HCT116 (cell line): ENCODE results near the gene CXXC5. TPM values are rescaled to one million over a fixed set of nuclear protein-coding genes. Genes with fewer than 3 reads are reported as not detected.

Experiments used
- ATAC-seq: fragments of 200-7000 bp; cut with Tn5 transposase; 2 replicates; pipeline ENCODE4 v1.9.1; 2020; ENCODE audit warnings: mild to moderate bottlenecking, moderate library complexity
- BruUV-seq: library from RNA; stranded (reverse); fragments of 400-500 nt; replicated peaks from 2 replicates; lab custom pipeline; 2021; lab: Mats Ljungman, UMichigan
- CTCF ChIA-PET: fragments of 300-600 bp; sonication (Branson Sonifier 250); formaldehyde crosslinking; loops from one replicate; lab custom pipeline; 2021; ENCODE audit warnings: antibody characterized with exemption; lab: Charles Lee
- POLR2A ChIA-PET: fragments of 300-600, 350-600 bp; sonication (Branson Sonifier 250); formaldehyde crosslinking; loops from one replicate; lab custom pipeline; 2021; ENCODE audit warnings: antibody characterized with exemption; lab: Charles Lee
- RAD21 ChIA-PET, 2 experiments: fragments of 300-600 bp; sonication (Branson Sonifier 250); formaldehyde crosslinking; loops; one replicate each; lab custom pipeline; 2023; ENCODE audit warnings: low total read pairs in 2 of 2; ENCODE audit not compliant: uncharacterized antibody in 2 of 2, unreplicated experiment in 2 of 2, low non-redundant PET in 1 of 2; lab: Charles Lee
- DNase-seq: peaks from one replicate; pipeline ENCODE4 v3.0.0-alpha.2; 2010; ENCODE audit warnings: low read depth, low spot score
- H2AFZ ChIP-seq: fragments of 200-600 bp; shearing (Covaris generic), sonication (generic); 2 replicates; pipeline ENCODE4 v1.6.1; 2017; ENCODE audit warnings: low read depth, mixed run types, mixed read lengths, antibody characterized with exemption, low read length; ENCODE audit not compliant: poor library complexity, severe bottlenecking
- H3K27ac ChIP-seq: 2 replicates; pipeline ENCODE4 v1.5.1; 2012; ENCODE audit warnings: low read depth, low read length
- H3K27me3 ChIP-seq: fragments of 200-600 bp; sonication (generic); 2 replicates; pipeline ENCODE4 v1.6.1; 2016; ENCODE audit warnings: mixed run types, low read length, mixed read lengths; ENCODE audit not compliant: insufficient read depth
- H3K36me3 ChIP-seq, 2 experiments: fragments of 200-500 bp in 1 of 2; fragments of 200-600 bp in 1 of 2; sonication (Bioruptor generic) in 1 of 2; sonication (generic) in 1 of 2; 2 replicates each; pipeline versions ENCODE4 v1.5.1 to v1.6.1; 2014 to 2016; ENCODE audit warnings: low read length in 2 of 2, inconsistent platforms in 1 of 2, mixed read lengths in 1 of 2, mixed run types in 1 of 2; ENCODE audit not compliant: insufficient read depth in 2 of 2, control insufficient read depth in 1 of 2
- H3K4me1 ChIP-seq, 2 experiments: fragments of 200-600 bp in 1 of 2; sonication (generic) in 1 of 2; 2 replicates each; pipeline versions ENCODE4 v1.5.1 to v1.6.1; 2012 to 2017; ENCODE audit warnings: low read length in 2 of 2, inconsistent platforms in 1 of 2, mild to moderate bottlenecking in 1 of 2, mixed read lengths in 1 of 2, mixed run types in 1 of 2, moderate library complexity in 1 of 2; ENCODE audit not compliant: insufficient read depth in 2 of 2, control insufficient read depth in 1 of 2
- H3K4me2 ChIP-seq: fragments of 200-600 bp; sonication (generic); 2 replicates; pipeline ENCODE4 v1.6.1; 2017; ENCODE audit warnings: mixed run types, low read length, mixed read lengths
- H3K4me3 ChIP-seq, 2 experiments: fragments of 200-600 bp in 1 of 2; sonication (generic) in 1 of 2; replicated peaks in 1 of 2; 2 replicates each; pipeline ENCODE4 v1.5.1; 2011 to 2016; ENCODE audit warnings: low read length in 2 of 2, control low read depth in 1 of 2, low read depth in 1 of 2, mild to moderate bottlenecking in 1 of 2, mixed read lengths in 1 of 2, mixed run types in 1 of 2
- H3K79me2 ChIP-seq: fragments of 200-600 bp; sonication (generic); 2 replicates; pipeline ENCODE4 v1.6.1; 2017; ENCODE audit warnings: mild to moderate bottlenecking, mixed run types, low read length, moderate library complexity, mixed read lengths; ENCODE audit not compliant: insufficient read depth
- H3K9ac ChIP-seq: fragments of 200-600 bp; sonication (generic); 2 replicates; pipeline ENCODE4 v1.6.1; 2016; ENCODE audit warnings: low read length, mixed read lengths
- H3K9me2 ChIP-seq: fragments of 200-600 bp; sonication (generic), shearing (Covaris generic); 2 replicates; pipeline ENCODE4 v1.6.1; 2017; ENCODE audit warnings: mixed run types, mild to moderate bottlenecking, moderate library complexity; ENCODE audit not compliant: insufficient read depth
- H3K9me3 ChIP-seq, 2 experiments: fragments of 200-500 bp in 1 of 2; fragments of 200-600 bp in 1 of 2; sonication (Bioruptor generic) in 1 of 2; sonication (generic) in 1 of 2; 2 replicates each; pipeline ENCODE4 v1.6.1; 2014 to 2017; ENCODE audit warnings: low read length in 2 of 2, mixed read lengths in 2 of 2, inconsistent platforms in 1 of 2, low read depth in 1 of 2, mild to moderate bottlenecking in 1 of 2, mixed run types in 1 of 2, moderate library complexity in 1 of 2; ENCODE audit not compliant: control insufficient read depth in 1 of 2, insufficient read depth in 1 of 2
- H4K20me1 ChIP-seq: fragments of 200-600 bp; sonication (generic), shearing (Covaris generic); 2 replicates; pipeline ENCODE4 v1.6.1; 2017; ENCODE audit warnings: mixed run types, mild to moderate bottlenecking, moderate library complexity; ENCODE audit not compliant: insufficient read depth
- ATF3 ChIP-seq: IDR thresholded peaks from 2 replicates; pipeline ENCODE4 v1.6.1; 2012
- CBX3 ChIP-seq: IDR thresholded peaks from 2 replicates; pipeline ENCODE4 v1.6.1; 2012; ENCODE audit warnings: low read depth
- CEBPB ChIP-seq: IDR thresholded peaks from 2 replicates; pipeline ENCODE4 v1.6.1; 2012; ENCODE audit warnings: low read depth
- CTCF ChIP-seq, 3 experiments: fragments of 200-600 bp in 1 of 3; sonication (generic) in 1 of 3; IDR thresholded peaks in 2 of 3; conservative IDR thresholded peaks in 1 of 3; 2 replicates each; pipeline ENCODE4 v1.5.1; 2012 to 2017; ENCODE audit warnings: low read depth in 2 of 3, low read length in 2 of 3, antibody characterized with exemption in 1 of 3, borderline replicate concordance in 1 of 3, control low read depth in 1 of 3, mild to moderate bottlenecking in 1 of 3, mixed read lengths in 1 of 3, mixed run types in 1 of 3, moderate library complexity in 1 of 3; ENCODE audit not compliant: insufficient read depth in 1 of 3
- FOSL1 ChIP-seq: IDR thresholded peaks from 2 replicates; pipeline ENCODE4 v1.6.1; 2012; ENCODE audit warnings: low read depth
- POLR2A ChIP-seq: IDR thresholded peaks from 2 replicates; pipeline ENCODE4 v1.7.0; 2011; ENCODE audit warnings: borderline replicate concordance; ENCODE audit not compliant: insufficient read depth, insufficient read length; ENCODE audit errors: extremely low read depth
- POLR2AphosphoS5 ChIP-seq: IDR thresholded peaks from 2 replicates; pipeline ENCODE4 v1.6.1; 2011; ENCODE audit warnings: mild to moderate bottlenecking, low read depth, low read length, moderate library complexity
- SIN3A ChIP-seq: IDR thresholded peaks from 2 replicates; pipeline ENCODE4 v1.6.1; 2012; ENCODE audit warnings: low read depth
- SRF ChIP-seq: IDR thresholded peaks from 2 replicates; pipeline ENCODE4 v1.6.1; 2012; ENCODE audit warnings: low read depth
- TCF7L2 ChIP-seq: IDR thresholded peaks from 2 replicates; pipeline ENCODE4 v1.7.0; 2011; ENCODE audit warnings: borderline replicate concordance, inconsistent platforms; ENCODE audit not compliant: insufficient read depth, insufficient read length; ENCODE audit errors: extremely low read depth
- YY1 ChIP-seq: IDR thresholded peaks from 2 replicates; pipeline ENCODE4 v1.6.1; 2011; ENCODE audit warnings: low read length, low read depth, moderate library complexity, mild to moderate bottlenecking; ENCODE audit not compliant: insufficient replicate concordance; ENCODE audit errors: extremely low read depth
- ZFX ChIP-seq: fragments of 450-650 bp; IDR thresholded peaks from 2 replicates; pipeline ENCODE4 v1.6.1; 2017
- ZNF274 ChIP-seq: fragments of 200-500 bp; sonication (Bioruptor generic); IDR thresholded peaks from 2 replicates; pipeline ENCODE4 v1.6.1; 2014; ENCODE audit warnings: mild to moderate bottlenecking, low read depth, low read length, inconsistent platforms
- intact Hi-C: fragments of 100-400 bp; cut with micrococcal nuclease; formaldehyde crosslinking; loops from 2 replicates; pipeline ENCODE4 v1.10.0; 2022
- total RNA-seq: library from RNA; stranded (reverse); gene quantifications from one replicate; pipeline ENCODE4 v1.2.1, GENCODE V29; 2021; ENCODE audit not compliant: unreplicated experiment
- TF ChIP-seq, protein P1 (sequence below): IDR thresholded peaks from 2 replicates; pipeline ENCODE4 v1.6.1; 2011; ENCODE audit warnings: mild to moderate bottlenecking, low read length, moderate library complexity; ENCODE audit not compliant: insufficient replicate concordance; ENCODE audit errors: extremely low read depth

The CXXC5 gene
- total RNA-seq, 1 experiment from 2014 or later, result 43.1 TPM

- Histone ChIP-seq H2AFZ (no peak overlapping the region), H3K79me2 (peaks cover 13% of the 10 kb centered on the region), H3K4me1 (peaks cover 30 to 44% of the 10 kb centered on the region in 2 experiments), H3K27ac (no peak overlapping the region), H3K9me2 (no peaks in the 10 kb centered on the region), H3K36me3 (peaks cover 0 to 6% of the 10 kb centered on the region in 2 experiments; a peak in 2 of 4 replicates), H3K4me3 (no peak overlapping the region), H4K20me1 (no peaks in the 10 kb centered on the region), H3K9ac (no peak overlapping the region), H3K27me3 (no peaks in the 10 kb centered on the region), H3K4me2 (no peak overlapping the region), H3K9me3 (no peaks in the 10 kb centered on the region)
- CTCF ChIA-PET, result no interaction called here
- TF ChIP-seq POLR2A (no peak), CBX3 (no peak), YY1 (no peak), SRF (no peak), POLR2AphosphoS5 (no peak), ATF3 (no peak), TCF7L2 (no peak), ZNF274 (no peak)
- no TSS peak for BruUV-seq
- POLR2A ChIA-PET, result no interaction called here
- RAD21 ChIA-PET, result no interaction called here
- intact Hi-C loops, result no loop called here
- DNase-seq (no peak), ATAC-seq (no peak)
Observed at GRCh38 chr5:139681112-139681458, 32.9 kb downstream of the CXXC5 start.

- no peaks in the 10 kb centered on the region for H3K9me2 ChIP-seq
- no peaks in the 10 kb centered on the region for H3K9me3 ChIP-seq
- H3K9ac ChIP-seq, result no peak overlapping the region
- H3K27ac ChIP-seq, result no peak overlapping the region
- no peaks in the 10 kb centered on the region for H3K27me3 ChIP-seq
- no peak overlapping the region for H2AFZ ChIP-seq
- intact Hi-C loops, result no loop called here
- RAD21 ChIA-PET, result no interaction called here
- no peak overlapping the region for H3K4me3 ChIP-seq
- TF ChIP-seq ZNF274 (no peak), SIN3A (no peak), SRF (no peak), POLR2AphosphoS5 (no peak), CEBPB (no peak), ZFX (no peak), FOSL1 (no peak), CTCF (IDR thresholded peaks at IDR 0.05 in 2 of 3, conservative IDR thresholded peaks at IDR 0.05 in 1 of 3; ENCODE audit: borderline replicate concordance in 1 of 3, insufficient read depth in 1 of 3, low read depth in 2 of 3, low read length in 2 of 3) (no peak)
- TF ChIP-seq, protein P1, sequence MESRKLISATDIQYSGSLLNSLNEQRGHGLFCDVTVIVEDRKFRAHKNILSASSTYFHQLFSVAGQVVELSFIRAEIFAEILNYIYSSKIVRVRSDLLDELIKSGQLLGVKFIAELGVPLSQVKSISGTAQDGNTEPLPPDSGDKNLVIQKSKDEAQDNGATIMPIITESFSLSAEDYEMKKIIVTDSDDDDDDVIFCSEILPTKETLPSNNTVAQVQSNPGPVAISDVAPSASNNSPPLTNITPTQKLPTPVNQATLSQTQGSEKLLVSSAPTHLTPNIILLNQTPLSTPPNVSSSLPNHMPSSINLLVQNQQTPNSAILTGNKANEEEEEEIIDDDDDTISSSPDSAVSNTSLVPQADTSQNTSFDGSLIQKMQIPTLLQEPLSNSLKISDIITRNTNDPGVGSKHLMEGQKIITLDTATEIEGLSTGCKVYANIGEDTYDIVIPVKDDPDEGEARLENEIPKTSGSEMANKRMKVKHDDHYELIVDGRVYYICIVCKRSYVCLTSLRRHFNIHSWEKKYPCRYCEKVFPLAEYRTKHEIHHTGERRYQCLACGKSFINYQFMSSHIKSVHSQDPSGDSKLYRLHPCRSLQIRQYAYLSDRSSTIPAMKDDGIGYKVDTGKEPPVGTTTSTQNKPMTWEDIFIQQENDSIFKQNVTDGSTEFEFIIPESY, result no peak
- H3K79me2 ChIP-seq, result peaks cover 12% of the 10 kb centered on the region
- peaks cover 0 to 6% of the 10 kb centered on the region in 2 experiments; a peak in 2 of 4 replicates for H3K36me3 ChIP-seq
- H4K20me1 ChIP-seq, result no peaks in the 10 kb centered on the region
- H3K4me2 ChIP-seq, result no peak overlapping the region
- H3K4me1 ChIP-seq, result peaks cover 30 to 45% of the 10 kb centered on the region in 2 experiments
- CTCF ChIA-PET, result no interaction called here
- no TSS peak for BruUV-seq
- ATAC-seq, result no peak
- DNase-seq, result no peak
- POLR2A ChIA-PET, result no interaction called here
Observed at GRCh38 chr5:139681466-139681865, 33.3 kb downstream of the CXXC5 start.
